NCI-H446 treated with DMSO at 0.1 percent for 48 hours (cell line): ENCODE data around the gene ARL15.
"Not testable (repeated sequence)": the region's sequence is repeated elsewhere in the genome, so short reads cannot be mapped to it uniquely, and the experiment has no call there.

Source experiments
- DNase-seq: peaks from one replicate; lab custom pipeline; 2025; lab: John Stamatoyannopoulos, UW

Gene ARL15

GRCh38 chr5:53982319-53982718 lies 328.1 kb downstream of the ARL15 start:
- DNase-seq: not testable (repeated sequence)

- no peak for DNase-seq
Measured at GRCh38 chr5:53980061-53980460, 330.3 kb downstream of the ARL15 start.

GRCh38 chr5:53974021-53974420 lies 336.4 kb downstream of the ARL15 start:
- no peak for DNase-seq

- no peak for DNase-seq
Measured at GRCh38 chr5:53972314-53972713, 338.1 kb downstream of the ARL15 start.

GRCh38 chr5:53971551-53971950 lies 338.8 kb downstream of the ARL15 start:
- no peak for DNase-seq

- DNase-seq: no peak
Measured at GRCh38 chr5:53971131-53971530, 339.2 kb downstream of the ARL15 start.

GRCh38 chr5:53970475-53970874 lies 339.9 kb downstream of the ARL15 start:
- DNase-seq: no peak

GRCh38 chr5:53969176-53969730 lies 341.1 kb downstream of the ARL15 start:
- DNase-seq: no peak

GRCh38 chr5:53965459-53965858 lies 344.9 kb downstream of the ARL15 start:
- no peak for DNase-seq

- no peak for DNase-seq
Measured at GRCh38 chr5:53963958-53964357, 346.4 kb downstream of the ARL15 start.

GRCh38 chr5:53962306-53962705 lies 348.1 kb downstream of the ARL15 start:
- DNase-seq: no peak

GRCh38 chr5:53956632-53957031 lies 353.7 kb downstream of the ARL15 start:
- no peak for DNase-seq

- no peak for DNase-seq
Measured at GRCh38 chr5:53956196-53956595, 354.2 kb downstream of the ARL15 start.

- DNase-seq: no peak
Measured at GRCh38 chr5:53950621-53951020, 359.8 kb downstream of the ARL15 start.

- DNase-seq: no peak
Measured at GRCh38 chr5:53948598-53948997, 361.8 kb downstream of the ARL15 start.

- DNase-seq: no peak
Measured at GRCh38 chr5:53946405-53947100, 363.8 kb downstream of the ARL15 start.

- DNase-seq: no peak
Measured at GRCh38 chr5:53944981-53945380, 365.4 kb downstream of the ARL15 start.

GRCh38 chr5:53943938-53944337 lies 366.4 kb downstream of the ARL15 start:
- no peak for DNase-seq

GRCh38 chr5:53942724-53943123 lies 367.6 kb downstream of the ARL15 start:
- DNase-seq: no peak

- no peak for DNase-seq
Measured at GRCh38 chr5:53940921-53941320, 369.5 kb downstream of the ARL15 start.

- DNase-seq: no peak
Measured at GRCh38 chr5:53937467-53937866, 372.9 kb downstream of the ARL15 start.

GRCh38 chr5:53936481-53937352 lies 373.7 kb downstream of the ARL15 start:
- DNase-seq: no peak
